ENCODE measurements around the gene CAPN8.
"Not testable (repeated sequence)": the region's sequence is repeated elsewhere in the genome, so short reads cannot be mapped to it uniquely, and the experiment has no call there.

CAPN8 gene

DNA sequence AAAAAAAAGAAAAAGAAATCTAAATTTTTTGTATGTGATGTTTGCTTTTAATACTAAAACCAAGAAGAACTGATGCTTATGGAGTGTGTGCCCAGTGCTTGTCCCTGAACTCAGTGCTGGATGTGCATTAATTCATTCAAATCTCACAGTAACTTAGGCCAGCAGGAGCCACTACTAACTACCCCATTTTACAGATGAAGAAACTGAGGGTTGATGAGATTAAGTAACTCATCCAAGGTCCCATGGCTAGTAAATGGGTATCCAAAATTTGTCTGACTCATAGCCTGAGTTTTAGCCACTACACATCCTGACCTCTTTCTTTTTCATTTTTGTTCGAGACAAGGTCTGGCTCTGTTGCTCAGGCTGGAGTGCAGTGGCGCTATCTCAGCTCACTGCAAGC is 144.4 kb downstream of the CAPN8 start:
- no peak for DNase-seq

DNA sequence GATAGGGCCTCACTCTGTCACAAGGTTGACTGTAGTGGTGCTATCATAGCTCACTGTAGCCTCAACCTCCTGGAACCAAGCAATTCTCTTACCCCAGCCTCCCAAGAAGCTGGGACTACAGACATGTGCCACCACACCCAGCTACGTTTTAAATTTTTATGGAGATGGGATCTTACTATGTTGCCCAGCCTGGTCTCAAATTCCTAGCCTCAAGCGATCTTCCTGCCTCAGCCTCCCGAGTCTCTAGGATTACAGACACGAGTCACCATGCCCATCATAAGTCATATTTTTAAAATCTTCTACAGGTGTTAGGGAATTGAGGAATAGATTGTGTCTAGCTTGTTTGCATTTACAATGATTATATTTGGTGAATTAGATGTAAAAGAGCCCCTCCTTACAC is 145.3 kb downstream of the CAPN8 start:
- no peak for DNase-seq

DNA sequence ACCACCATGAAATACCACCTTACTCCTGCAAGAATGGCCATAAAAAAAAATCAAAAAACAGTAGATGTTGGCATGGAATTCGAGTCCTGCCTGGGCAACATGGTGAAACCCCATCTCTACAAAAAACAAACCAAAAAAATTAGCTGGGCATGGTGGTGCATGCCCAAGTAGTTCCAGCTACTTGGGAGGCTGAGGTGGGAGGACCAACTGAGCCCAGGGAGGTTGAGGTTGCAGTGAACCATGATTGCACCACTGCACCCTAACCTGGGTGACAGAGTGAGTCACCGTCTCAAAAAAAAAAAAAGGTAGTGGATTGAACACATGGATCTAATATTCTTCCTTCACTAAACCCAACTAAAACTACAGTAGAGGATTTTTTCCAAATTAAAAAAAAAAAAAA is 146.4 kb downstream of the CAPN8 start:
- no peak for DNase-seq

DNA sequence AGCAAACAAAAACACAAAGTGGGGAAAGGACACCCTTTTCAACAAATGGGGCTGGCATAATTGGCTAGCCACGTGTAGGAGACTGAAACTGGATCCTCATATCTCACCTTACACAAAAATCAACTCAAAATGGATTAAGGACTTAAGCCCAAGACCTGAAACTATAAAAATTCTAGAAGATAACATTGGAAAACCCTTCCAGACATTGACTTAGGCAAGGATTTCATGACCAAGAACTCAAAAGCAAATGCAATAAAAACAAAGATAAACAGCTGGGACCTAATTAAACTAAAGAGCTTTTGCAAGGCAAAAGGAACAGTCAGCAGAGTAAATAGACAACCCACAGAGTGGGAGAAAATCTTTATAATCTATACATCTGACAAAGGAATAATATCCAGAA is 146.9 kb downstream of the CAPN8 start:
- not testable (repeated sequence) for DNase-seq

DNA sequence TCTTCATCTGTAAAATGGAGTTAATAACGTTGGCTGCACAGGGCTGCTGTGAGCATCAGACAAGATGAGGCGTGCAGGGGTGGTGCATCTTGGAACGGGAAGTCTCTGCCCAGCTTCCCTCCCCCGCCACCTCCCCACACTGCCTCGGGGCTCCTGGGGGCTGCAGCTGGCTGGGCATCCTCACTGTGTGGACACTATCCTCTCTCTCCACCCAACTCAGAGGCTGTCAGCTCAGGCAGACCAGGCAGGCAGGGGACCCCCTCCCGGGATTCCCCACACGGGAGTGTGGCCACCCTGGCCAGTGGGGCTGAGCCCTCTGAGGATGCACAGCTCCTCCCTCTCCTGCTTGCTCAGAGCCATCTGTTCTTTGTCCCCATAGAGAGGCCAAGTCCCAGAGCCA is 149.6 kb downstream of the CAPN8 start:
- DNase-seq: no peak

- no peak for DNase-seq
Observed at GRCh38 chr1:223515421-223515820, 150.1 kb downstream of the CAPN8 start.

GRCh38 chr1:223514644-223515043 is 150.9 kb downstream of the CAPN8 start:
- DNase-seq: no peak

GRCh38 chr1:223513309-223513708 is 152.2 kb downstream of the CAPN8 start:
- DNase-seq: no peak

DNA sequence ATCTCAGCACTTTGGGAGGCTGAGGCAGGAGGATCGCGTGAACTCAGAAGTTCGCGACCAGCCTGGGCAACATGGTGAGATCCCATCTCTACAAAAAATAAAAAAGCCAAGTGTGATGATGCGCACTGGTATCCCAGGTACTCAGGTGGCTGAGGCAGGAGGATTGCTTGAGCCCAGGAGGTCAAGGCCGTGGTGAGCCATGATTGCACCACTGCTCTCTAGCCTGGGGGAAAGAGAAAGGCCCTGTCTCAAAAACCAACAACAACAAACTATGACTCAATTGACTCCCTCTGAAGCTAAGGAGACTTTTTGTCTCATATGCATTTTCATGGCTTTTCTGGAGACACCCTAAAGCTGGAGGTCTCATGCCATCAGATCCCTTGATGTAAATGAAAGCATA is 153.4 kb downstream of the CAPN8 start:
- DNase-seq: no peak

- peak; percentile 32 for DNase-seq
Observed at GRCh38 chr1:223508796-223509195, 156.7 kb downstream of the CAPN8 start.

DNA sequence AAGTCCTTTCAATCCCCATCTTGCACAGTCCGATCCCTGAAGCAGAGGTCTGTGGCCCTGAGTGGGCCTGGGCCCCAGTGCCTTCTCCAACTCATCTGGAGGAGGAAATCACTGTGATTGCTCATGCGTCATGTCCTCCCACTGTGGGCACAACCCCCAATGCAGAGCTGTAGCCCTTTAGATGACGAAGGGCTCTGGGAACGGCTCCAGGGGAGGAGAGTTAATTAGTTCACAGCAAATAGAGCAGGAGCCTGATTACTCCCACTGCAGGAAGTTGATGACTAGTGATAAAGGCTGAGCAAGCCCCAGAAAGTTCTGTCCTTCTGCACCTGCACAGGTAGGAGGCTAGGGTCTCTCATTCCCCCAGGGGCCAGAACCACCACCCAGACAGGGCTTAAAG is 160.8 kb downstream of the CAPN8 start:
- no peak for DNase-seq

- no peak for DNase-seq
Observed at GRCh38 chr1:223503348-223503747, 162.2 kb downstream of the CAPN8 start.

DNA sequence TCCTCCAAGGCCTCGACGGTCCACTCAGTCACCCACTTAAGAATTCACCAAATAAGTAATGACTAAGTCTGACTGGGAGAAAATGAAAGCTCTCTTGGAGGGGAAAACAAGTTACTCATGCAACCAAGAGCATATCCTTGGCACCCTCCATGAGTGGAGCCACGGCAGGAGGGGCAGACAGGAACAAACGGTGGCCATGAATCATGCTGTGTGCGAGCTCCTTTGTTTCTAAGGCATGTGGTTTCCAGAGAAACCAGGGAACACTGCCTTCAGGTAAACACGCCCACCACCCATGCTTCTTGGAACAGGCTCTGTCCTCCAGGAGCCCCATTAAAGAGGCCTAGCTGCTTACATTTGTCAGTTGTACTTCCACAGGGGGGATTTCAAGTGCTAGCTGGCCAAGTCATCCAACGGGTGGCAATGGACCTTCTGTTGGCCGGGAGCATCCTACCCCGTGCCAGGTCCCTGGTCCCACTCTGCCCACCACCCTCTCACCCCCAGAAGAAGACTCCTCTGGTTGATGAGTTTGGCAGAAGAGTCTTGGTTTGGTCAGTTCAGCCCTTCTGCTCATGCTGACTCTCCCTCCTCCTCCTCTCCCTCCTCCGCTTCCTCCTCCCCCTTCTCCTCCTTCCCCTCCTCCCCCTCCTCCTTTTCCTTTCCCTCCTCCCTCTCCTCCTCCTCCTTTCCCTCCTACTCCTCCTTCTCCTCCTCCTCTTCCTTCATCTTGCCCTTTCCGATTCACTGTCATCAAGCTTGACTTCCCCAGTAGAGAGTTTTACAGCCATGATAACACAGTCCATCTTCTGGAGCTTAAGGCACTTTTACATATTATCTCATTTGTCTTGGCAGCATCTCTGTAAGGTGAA is 164.7 kb downstream of the CAPN8 start:
- no peak for DNase-seq

- no peak for DNase-seq
Observed at GRCh38 chr1:223496883-223497282, 168.6 kb downstream of the CAPN8 start.

GRCh38 chr1:223494926-223495645 is 170.4 kb downstream of the CAPN8 start:
- no peak for DNase-seq

GRCh38 chr1:223492044-223492443 is 173.5 kb downstream of the CAPN8 start:
- DNase-seq: no peak
